GM18951 (cell line): ENCODE data around the gene HHATL.
"Not testable (repeated sequence)": the region's sequence is repeated elsewhere in the genome, so short reads cannot be mapped to it uniquely, and the experiment has no call there.

Experiments
- POLR2A ChIP-seq: IDR thresholded peaks from 4 replicates; pipeline ENCODE4 v1.6.1; 2011; ENCODE audit warnings: mild to moderate bottlenecking; ENCODE audit not compliant: insufficient read length, insufficient read depth; ENCODE audit errors: extremely low read depth
- in situ Hi-C: fragments of 300-500 bp; cut with MboI; formaldehyde crosslinking; loops from one replicate; pipeline ENCODE4 v1.12.0; 2022; ENCODE audit warnings: low sequenced_read_pairs, mixed read lengths, inconsistent platforms; ENCODE audit not compliant: unreplicated experiment

Gene HHATL

GRCh38 chr3:42730294-42730693 is 27.7 kb upstream of the HHATL start:
- in situ Hi-C loops: no loop called here
- no peak for TF ChIP-seq POLR2A

DNA sequence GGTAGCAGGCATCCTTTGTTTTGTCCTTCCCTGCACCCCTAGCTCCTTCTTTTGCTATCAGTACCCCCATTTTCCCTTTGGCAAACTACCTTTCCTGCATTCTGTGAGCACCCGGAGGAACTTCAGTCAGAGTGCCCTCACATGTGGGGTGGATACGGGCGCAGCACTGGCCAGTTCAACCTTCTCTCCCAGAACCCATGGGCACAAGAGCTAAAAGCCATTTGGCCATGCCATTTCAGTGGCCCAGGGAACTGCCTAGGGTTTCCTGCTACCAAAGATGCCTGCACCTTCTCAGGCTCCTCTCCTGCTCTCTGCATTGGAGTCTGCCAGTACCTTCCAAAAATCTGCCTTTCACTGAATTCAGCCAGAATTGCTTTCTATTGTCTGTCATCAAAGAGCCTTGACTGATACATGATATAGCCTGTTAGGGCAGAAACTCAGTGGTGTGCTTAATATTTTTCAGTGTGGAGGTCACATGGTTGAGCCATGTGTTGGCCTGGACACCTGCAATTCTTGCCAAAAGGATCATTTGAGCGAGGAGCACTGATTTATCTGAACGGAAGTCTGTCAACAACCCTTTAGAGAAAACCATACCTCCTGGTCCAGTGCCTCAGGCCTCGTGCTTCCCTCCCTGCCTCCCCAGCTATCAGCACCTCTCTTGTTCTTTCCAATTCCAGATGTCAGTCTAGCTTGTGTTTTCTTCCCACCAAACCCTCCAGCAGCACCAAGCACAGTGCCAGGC is 27.0 kb upstream of the HHATL start:
- TF ChIP-seq POLR2A: no peak
- in situ Hi-C loops: no loop called here

GRCh38 chr3:42728668-42729364 is 26.2 kb upstream of the HHATL start:
- TF ChIP-seq POLR2A: no peak
- in situ Hi-C loops: no loop called here

DNA sequence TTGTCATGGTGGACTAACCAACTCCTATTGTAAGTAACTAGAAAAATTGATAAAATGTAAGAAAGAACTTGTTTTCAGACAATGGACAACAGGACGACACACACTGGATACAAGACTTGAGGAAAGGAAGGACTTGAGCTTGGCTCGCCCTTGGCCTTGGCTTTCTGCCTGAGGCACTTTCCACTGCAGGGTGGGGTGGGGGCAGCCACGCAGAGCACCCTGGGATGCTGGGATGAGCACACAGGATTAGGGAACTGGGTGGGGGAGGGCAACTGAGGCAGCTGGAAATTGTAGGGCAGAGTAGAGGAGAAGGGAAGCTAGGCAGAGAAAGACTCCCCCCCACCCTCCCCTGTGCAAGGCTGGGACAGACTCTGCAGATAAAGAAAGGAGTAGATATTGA is 25.5 kb upstream of the HHATL start:
- in situ Hi-C loops: no loop called here
- TF ChIP-seq POLR2A: no peak

DNA sequence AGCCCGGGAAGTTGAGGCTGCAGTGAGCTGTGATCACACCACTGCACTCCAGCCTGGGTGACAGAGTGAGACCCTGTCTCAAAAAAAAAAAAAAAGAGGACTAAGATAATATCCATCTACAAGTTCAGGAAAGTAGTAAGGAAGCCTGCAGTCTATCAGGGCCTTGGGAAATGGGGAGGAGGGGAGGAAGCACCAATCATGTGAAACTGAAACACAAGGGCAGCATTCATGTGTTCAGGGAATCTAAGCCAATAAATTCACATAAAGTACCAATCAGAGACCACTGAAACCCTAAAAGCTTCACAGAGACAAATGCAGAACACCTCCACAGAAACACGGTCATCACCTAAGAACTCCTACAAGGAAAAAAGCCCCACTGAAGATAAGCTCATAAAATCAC is 22.9 kb upstream of the HHATL start:
- in situ Hi-C loops: no loop called here
- TF ChIP-seq POLR2A: no peak

- no peak for TF ChIP-seq POLR2A
- in situ Hi-C loops: no loop called here
Measured at GRCh38 chr3:42723219-42723618, 20.6 kb upstream of the HHATL start.

GRCh38 chr3:42722442-42722841 is 19.8 kb upstream of the HHATL start:
- in situ Hi-C loops: not testable (repeated sequence)

- in situ Hi-C loops: no loop called here
- TF ChIP-seq POLR2A: no peak
Measured at GRCh38 chr3:42721690-42722089, 19.1 kb upstream of the HHATL start.

- in situ Hi-C loops: no loop called here
- no peak for TF ChIP-seq POLR2A
Measured at GRCh38 chr3:42720126-42720525, 17.5 kb upstream of the HHATL start.

DNA sequence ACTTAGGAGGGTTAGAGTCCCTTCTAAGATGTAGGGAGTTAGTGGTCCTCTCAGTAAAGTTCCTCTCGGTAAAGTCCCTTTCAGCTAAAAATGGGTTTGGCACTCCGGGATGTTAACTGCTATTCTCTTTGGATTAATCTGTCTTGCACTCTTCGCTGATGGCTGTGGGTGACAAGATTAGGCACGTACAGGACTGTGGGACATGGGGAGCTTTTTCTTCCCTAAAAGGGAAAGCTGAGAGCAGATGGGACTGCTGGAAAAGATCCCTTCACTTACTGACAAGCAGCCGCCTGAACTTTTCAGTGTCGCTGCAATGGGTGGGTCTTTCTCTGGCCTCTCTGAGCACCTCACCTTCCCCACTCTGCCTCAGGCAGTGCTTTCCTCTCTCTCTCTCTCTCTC is 16.4 kb upstream of the HHATL start:
- in situ Hi-C loops: no loop called here
- TF ChIP-seq POLR2A: no peak

- no peak for TF ChIP-seq POLR2A
- in situ Hi-C loops: no loop called here
Measured at GRCh38 chr3:42718338-42718737, 15.7 kb upstream of the HHATL start.

DNA sequence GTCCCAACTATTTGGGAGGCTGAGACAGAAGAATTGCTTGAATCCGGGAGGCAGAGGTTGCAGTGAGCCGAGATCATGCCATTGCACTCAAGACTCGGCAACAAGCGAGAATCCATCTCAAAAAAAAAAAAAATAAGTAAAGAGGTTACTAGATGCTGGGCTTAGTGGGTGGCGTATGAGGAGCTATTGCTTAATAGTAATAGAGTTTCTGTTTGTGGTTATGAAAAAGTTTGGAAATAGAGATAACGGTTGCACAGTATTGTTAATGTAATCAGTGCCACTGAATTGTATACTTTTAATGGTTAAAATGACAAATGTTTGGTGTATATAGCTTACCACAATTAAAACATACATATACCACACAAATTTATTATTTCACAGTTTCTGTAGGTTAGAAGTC is 14.7 kb upstream of the HHATL start:
- in situ Hi-C loops: no loop called here
- TF ChIP-seq POLR2A: no peak

- in situ Hi-C loops: no loop called here
- no peak for TF ChIP-seq POLR2A
Measured at GRCh38 chr3:42714171-42714852, 11.7 kb upstream of the HHATL start.

DNA sequence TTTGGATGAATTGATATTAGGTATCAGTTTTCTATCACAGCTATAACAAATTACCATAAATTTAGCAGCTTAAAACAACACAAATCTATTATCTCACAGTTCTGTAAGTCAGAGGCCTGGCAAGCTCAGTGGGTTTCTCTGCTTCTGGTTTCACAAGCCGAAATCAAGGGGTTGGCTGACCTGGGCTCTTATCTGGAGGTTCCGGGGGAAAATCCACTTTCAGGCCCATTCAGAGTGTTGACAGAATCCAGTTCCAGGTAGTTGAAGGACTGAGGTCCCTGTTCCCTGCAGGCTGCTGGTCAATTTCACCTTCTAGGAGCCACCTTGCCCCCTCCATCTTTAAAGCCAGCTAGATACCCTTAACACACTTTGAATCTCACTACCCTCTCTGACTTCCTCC is 11.1 kb upstream of the HHATL start:
- TF ChIP-seq POLR2A: no peak
- in situ Hi-C loops: no loop called here
